H1 (cell line): ENCODE data around the gene U2AF1L4. TPM values are rescaled to one million over a fixed set of nuclear protein-coding genes. Genes with fewer than 3 reads are reported as not detected.

Source experiments
- E2F6 ChIP-seq: IDR thresholded peaks from 2 replicates; pipeline ENCODE4 v1.6.1; 2012; ENCODE audit warnings: inconsistent platforms
- GTF2F1 ChIP-seq: IDR thresholded peaks from 2 replicates; pipeline ENCODE4 v1.6.1; 2012; ENCODE audit warnings: low read depth, low read length, improper control_type of control experiment, borderline replicate concordance
- RFX5 ChIP-seq: IDR thresholded peaks from 2 replicates; pipeline ENCODE4 v1.6.1; 2011; ENCODE audit warnings: low read depth, low read length, improper control_type of control experiment, borderline replicate concordance
- SIX5 ChIP-seq: IDR thresholded peaks from 2 replicates; pipeline ENCODE4 v1.6.1; 2011; ENCODE audit warnings: mild to moderate bottlenecking, low read depth, low read length
- ZNF274 ChIP-seq: IDR thresholded peaks from 2 replicates; pipeline ENCODE4 v1.7.0; 2012; ENCODE audit warnings: low read length, borderline replicate concordance; ENCODE audit errors: extremely low read depth
- polyA plus RNA-seq, 7 experiments: library from polyadenylated mRNA; depleted of rRNA in 3 of 7; stranded (reverse) in 5 of 7; unstranded in 2 of 7; fragments of >200 nt in 5 of 7; fragments of 200-250 nt in 2 of 7; gene quantifications; 1 replicate in 5 of 7; 2 replicates in 1 of 7; 4 replicates in 1 of 7; pipeline versions ENCODE4 v1.2.1 to v1.2.3, GENCODE V29; 2011 to 2013; ENCODE audit warnings: missing spikeins in 2 of 7, mixed read lengths in 2 of 7
- total RNA-seq: library from RNA; stranded (reverse); fragmentation: NEBNext Ultra II Directional; extraction: Animal tissue kit (Norgen Biotek cat#: 25700); gene quantifications from 2 replicates; pipeline ENCODE4 v1.2.1, GENCODE V29; 2021

The U2AF1L4 gene
- total and polyA plus RNA-seq, 2 of the 8 experiments (the other 6 are each of a cell fraction or from before 2014, with no cell fraction given) = 15.1 to 32.7 TPM

DNA sequence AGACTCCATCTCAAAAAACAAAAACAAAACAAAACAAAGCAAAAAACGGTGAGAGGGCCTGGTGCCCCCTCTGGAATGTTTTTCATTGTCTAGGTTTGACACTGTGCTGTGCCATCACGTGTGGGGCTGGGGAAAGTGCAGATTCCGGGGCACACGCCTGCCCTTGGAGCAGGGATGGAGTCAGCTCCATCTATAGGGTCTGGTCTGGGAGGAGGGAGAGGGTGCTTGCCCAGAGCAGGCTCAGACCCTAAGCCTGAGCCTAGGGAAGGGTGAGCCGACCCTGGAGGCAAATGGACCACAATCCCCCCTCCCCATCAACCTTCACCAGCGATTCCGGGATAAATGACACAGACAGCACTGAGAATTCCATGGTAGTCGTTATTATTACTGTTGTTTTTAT, 51.8 kb downstream of the U2AF1L4 start (continued):
- no peak for TF ChIP-seq RFX5
- no peak for TF ChIP-seq SIX5
- no peak for TF ChIP-seq ZNF274
- no peak for TF ChIP-seq E2F6
- TF ChIP-seq GTF2F1 = no peak

Other genes starting within 250 kb of the U2AF1L4 start
- gene DMKN, start 231.8 kb downstream of the U2AF1L4 start, total RNA-seq = 286 and 290 TPM in 2 replicates
- 330 and 379 TPM in 2 replicates for gene DMKN, start 231.8 kb downstream of the U2AF1L4 start, polyA plus RNA-seq (2011; rRNA removed)
- gene SBSN, start 217.1 kb downstream of the U2AF1L4 start, total RNA-seq = not detected in 2 replicates
- gene SBSN, start 217.1 kb downstream of the U2AF1L4 start, polyA plus RNA-seq (2011; rRNA removed) = not detected in 2 replicates
- not detected in 2 replicates for gene GAPDHS, start 212.0 kb downstream of the U2AF1L4 start, total RNA-seq
- gene GAPDHS, start 212.0 kb downstream of the U2AF1L4 start, polyA plus RNA-seq (2011; rRNA removed) = 0.26 and 0.47 TPM in 2 replicates
- gene TMEM147, start 199.8 kb downstream of the U2AF1L4 start, total RNA-seq = 157 and 159 TPM in 2 replicates
- gene TMEM147, start 199.8 kb downstream of the U2AF1L4 start, polyA plus RNA-seq (2011; rRNA removed) = 372 and 418 TPM in 2 replicates
- 0.31 and 0.50 TPM in 2 replicates for gene ATP4A, start 181.8 kb downstream of the U2AF1L4 start, total RNA-seq
- 1.2 and 1.4 TPM in 2 replicates for gene ATP4A, start 181.8 kb downstream of the U2AF1L4 start, polyA plus RNA-seq (2011; rRNA removed)
- not detected in 2 replicates for gene PMIS2, start 159.2 kb downstream of the U2AF1L4 start, total RNA-seq
- 0.25 TPM in 1 of 2 replicates, not detected in the other for gene PMIS2, start 159.2 kb downstream of the U2AF1L4 start, polyA plus RNA-seq (2011; rRNA removed)
- gene HAUS5, start 132.7 kb downstream of the U2AF1L4 start, total RNA-seq = 18.9 and 25.7 TPM in 2 replicates
- gene HAUS5, start 132.7 kb downstream of the U2AF1L4 start, polyA plus RNA-seq (2011; rRNA removed) = 13.8 and 20.1 TPM in 2 replicates
- gene RBM42, start 116.4 kb downstream of the U2AF1L4 start, total RNA-seq = 80.8 and 83.3 TPM in 2 replicates
- gene RBM42, start 116.4 kb downstream of the U2AF1L4 start, polyA plus RNA-seq (2011; rRNA removed) = 59.8 and 83.6 TPM in 2 replicates
- 0.88 and 1.8 TPM in 2 replicates for gene ETV2, start 103.7 kb downstream of the U2AF1L4 start, total RNA-seq
- gene ETV2, start 103.7 kb downstream of the U2AF1L4 start, polyA plus RNA-seq (2011; rRNA removed) = 1.3 and 2.3 TPM in 2 replicates
- gene COX6B1, start 97.1 kb downstream of the U2AF1L4 start, total RNA-seq = 436 and 437 TPM in 2 replicates
- gene COX6B1, start 97.1 kb downstream of the U2AF1L4 start, polyA plus RNA-seq (2011; rRNA removed) = 884 and 1,052 TPM in 2 replicates
- gene UPK1A, start 78.9 kb downstream of the U2AF1L4 start, total RNA-seq = 0.56 and 0.61 TPM in 2 replicates
- 9.8 and 9.9 TPM in 2 replicates for gene UPK1A, start 78.9 kb downstream of the U2AF1L4 start, polyA plus RNA-seq (2011; rRNA removed)
- 0.42 and 0.50 TPM in 2 replicates for gene ZBTB32, start 40.9 kb downstream of the U2AF1L4 start, total RNA-seq
- 0.11 and 0.17 TPM in 2 replicates for gene ZBTB32, start 40.9 kb downstream of the U2AF1L4 start, polyA plus RNA-seq (2011; rRNA removed)
- gene KMT2B, start 27.4 kb downstream of the U2AF1L4 start, total RNA-seq = 38.6 and 41.5 TPM in 2 replicates
- 26.7 and 42.2 TPM in 2 replicates for gene KMT2B, start 27.4 kb downstream of the U2AF1L4 start, polyA plus RNA-seq (2011; rRNA removed)
- gene IGFLR1, start 3.0 kb downstream of the U2AF1L4 start, total RNA-seq = 8.4 and 12.2 TPM in 2 replicates
- gene IGFLR1, start 3.0 kb downstream of the U2AF1L4 start, polyA plus RNA-seq (2011; rRNA removed) = 28.9 and 40.3 TPM in 2 replicates
- 75.3 and 80.2 TPM in 2 replicates for gene PSENEN, start 233 bp upstream of the U2AF1L4 start, total RNA-seq
- 66.7 and 73.9 TPM in 2 replicates for gene PSENEN, start 233 bp upstream of the U2AF1L4 start, polyA plus RNA-seq (2011; rRNA removed)
- 2.9 and 3.8 TPM in 2 replicates for gene LIN37, start 3.2 kb upstream of the U2AF1L4 start, total RNA-seq
- gene LIN37, start 3.2 kb upstream of the U2AF1L4 start, polyA plus RNA-seq (2011; rRNA removed) = 8.5 and 9.8 TPM in 2 replicates
- 0.44 TPM in 1 of 2 replicates, not detected in the other for gene HSPB6, start 11.6 kb upstream of the U2AF1L4 start, total RNA-seq
- 0.91 and 1.6 TPM in 2 replicates for gene HSPB6, start 11.6 kb upstream of the U2AF1L4 start, polyA plus RNA-seq (2011; rRNA removed)
- 20.8 and 28.9 TPM in 2 replicates for gene PROSER3, start 12.8 kb upstream of the U2AF1L4 start, total RNA-seq
- 17.8 and 27.8 TPM in 2 replicates for gene PROSER3, start 12.8 kb upstream of the U2AF1L4 start, polyA plus RNA-seq (2011; rRNA removed)
- gene ARHGAP33, start 30.1 kb upstream of the U2AF1L4 start, total RNA-seq = 25.0 and 25.2 TPM in 2 replicates
- gene ARHGAP33, start 30.1 kb upstream of the U2AF1L4 start, polyA plus RNA-seq (2011; rRNA removed) = 6.5 and 11.2 TPM in 2 replicates
- not detected in 2 replicates for gene PRODH2, start 67.4 kb upstream of the U2AF1L4 start, total RNA-seq
- gene PRODH2, start 67.4 kb upstream of the U2AF1L4 start, polyA plus RNA-seq (2011; rRNA removed) = not detected in 2 replicates
- 0.40 and 1.4 TPM in 2 replicates for gene NPHS1, start 107.1 kb upstream of the U2AF1L4 start, total RNA-seq
- 1.3 and 1.9 TPM in 2 replicates for gene NPHS1, start 107.1 kb upstream of the U2AF1L4 start, polyA plus RNA-seq (2011; rRNA removed)
- 4.6 TPM in 2 replicates for gene KIRREL2, start 111.5 kb upstream of the U2AF1L4 start, total RNA-seq
- gene KIRREL2, start 111.5 kb upstream of the U2AF1L4 start, polyA plus RNA-seq (2011; rRNA removed) = 2.4 and 3.3 TPM in 2 replicates
- 22.0 and 22.2 TPM in 2 replicates for gene APLP1, start 123.2 kb upstream of the U2AF1L4 start, total RNA-seq
- 19.9 and 32.4 TPM in 2 replicates for gene APLP1, start 123.2 kb upstream of the U2AF1L4 start, polyA plus RNA-seq (2011; rRNA removed)
- gene NFKBID, start 155.1 kb upstream of the U2AF1L4 start, total RNA-seq = 12.0 and 13.2 TPM in 2 replicates
- 10.0 and 22.1 TPM in 2 replicates for gene NFKBID, start 155.1 kb upstream of the U2AF1L4 start, polyA plus RNA-seq (2011; rRNA removed)
- 1.1 TPM in 1 of 2 replicates, not detected in the other for gene HCST, start 157.1 kb upstream of the U2AF1L4 start, total RNA-seq
- gene HCST, start 157.1 kb upstream of the U2AF1L4 start, polyA plus RNA-seq (2011; rRNA removed) = 2.8 and 3.0 TPM in 2 replicates
- not detected in 2 replicates for gene TYROBP, start 162.9 kb upstream of the U2AF1L4 start, total RNA-seq
- 0.18 and 0.19 TPM in 2 replicates for gene TYROBP, start 162.9 kb upstream of the U2AF1L4 start, polyA plus RNA-seq (2011; rRNA removed)
- 15.2 and 16.8 TPM in 2 replicates for gene LRFN3, start 191.0 kb upstream of the U2AF1L4 start, total RNA-seq
- 4.6 and 8.0 TPM in 2 replicates for gene LRFN3, start 191.0 kb upstream of the U2AF1L4 start, polyA plus RNA-seq (2011; rRNA removed)
- 16.0 and 16.8 TPM in 2 replicates for gene SDHAF1, start 249.8 kb upstream of the U2AF1L4 start, total RNA-seq
- 21.3 and 27.7 TPM in 2 replicates for gene SDHAF1, start 249.8 kb upstream of the U2AF1L4 start, polyA plus RNA-seq (2011; rRNA removed)